ENCODE measurements around the gene CDH26.

Gene CDH26

DNA sequence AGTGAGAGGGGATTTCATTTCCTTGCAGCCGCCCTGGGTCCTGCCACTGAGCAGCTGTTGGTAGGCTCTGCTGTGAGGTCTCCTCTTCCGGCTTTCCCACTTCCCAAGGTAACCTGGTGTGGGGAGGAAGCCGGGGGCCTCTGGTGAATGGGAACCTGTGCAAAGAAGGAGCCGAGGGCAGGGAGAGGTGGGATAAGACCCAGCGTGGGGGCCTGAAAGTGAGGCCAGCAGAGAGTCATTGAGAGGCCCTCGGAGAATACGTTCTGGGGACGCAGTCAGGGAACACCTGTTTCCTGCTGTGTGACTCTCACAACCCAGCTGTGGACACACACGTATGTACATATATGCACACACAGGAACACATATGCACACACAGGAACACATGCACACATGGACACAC lies 100.7 kb downstream of the CDH26 start:
- Histone ChIP-seq H3K36me3 (replicated peaks; ENCODE audit: insufficient read depth, low read length) (no peaks in the 10 kb centered on the region), H3F3A (ENCODE audit: insufficient read depth, low read length) (no peaks in the 10 kb centered on the region), H3K27me3 (replicated peaks; ENCODE audit: insufficient read depth, low read length) (no peaks in the 10 kb centered on the region), H3K79me2 (ENCODE audit: low read length) (no peaks in the 10 kb centered on the region), H3K9me2 (replicated peaks; ENCODE audit: insufficient read depth, low read length) (no peaks in the 10 kb centered on the region), H3K27ac (ENCODE audit: low read length) (no peak overlapping the region), H3K9me3 (replicated peaks; ENCODE audit: insufficient read depth, low read length) (no peaks in the 10 kb centered on the region), H3K4me3 (ENCODE audit: low read length) (no peak overlapping the region), H3K9ac (ENCODE audit: low read length) (no peak overlapping the region), H3K4me1 (ENCODE audit: low read length) (no peaks in the 10 kb centered on the region), H2AFZ (ENCODE audit: low read length) (no peak overlapping the region), H3K4me2 (ENCODE audit: low read depth, low read length) (no peak overlapping the region), H4K20me1 (ENCODE audit: insufficient read depth, low read length) (no peaks in the 10 kb centered on the region)
- DNase-seq: no peak
- TF ChIP-seq, protein P1, sequence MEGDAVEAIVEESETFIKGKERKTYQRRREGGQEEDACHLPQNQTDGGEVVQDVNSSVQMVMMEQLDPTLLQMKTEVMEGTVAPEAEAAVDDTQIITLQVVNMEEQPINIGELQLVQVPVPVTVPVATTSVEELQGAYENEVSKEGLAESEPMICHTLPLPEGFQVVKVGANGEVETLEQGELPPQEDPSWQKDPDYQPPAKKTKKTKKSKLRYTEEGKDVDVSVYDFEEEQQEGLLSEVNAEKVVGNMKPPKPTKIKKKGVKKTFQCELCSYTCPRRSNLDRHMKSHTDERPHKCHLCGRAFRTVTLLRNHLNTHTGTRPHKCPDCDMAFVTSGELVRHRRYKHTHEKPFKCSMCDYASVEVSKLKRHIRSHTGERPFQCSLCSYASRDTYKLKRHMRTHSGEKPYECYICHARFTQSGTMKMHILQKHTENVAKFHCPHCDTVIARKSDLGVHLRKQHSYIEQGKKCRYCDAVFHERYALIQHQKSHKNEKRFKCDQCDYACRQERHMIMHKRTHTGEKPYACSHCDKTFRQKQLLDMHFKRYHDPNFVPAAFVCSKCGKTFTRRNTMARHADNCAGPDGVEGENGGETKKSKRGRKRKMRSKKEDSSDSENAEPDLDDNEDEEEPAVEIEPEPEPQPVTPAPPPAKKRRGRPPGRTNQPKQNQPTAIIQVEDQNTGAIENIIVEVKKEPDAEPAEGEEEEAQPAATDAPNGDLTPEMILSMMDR (IDR thresholded peaks at IDR 0.05; ENCODE audit: low read length): no peak
- no peak for TF ChIP-seq EZH2 (optimal IDR thresholded peaks at IDR 0.05; ENCODE audit: low read depth, low read length)
- TF ChIP-seq EZH2phosphoT487 (IDR thresholded peaks at IDR 0.05; ENCODE audit: low read length): no peak

DNA sequence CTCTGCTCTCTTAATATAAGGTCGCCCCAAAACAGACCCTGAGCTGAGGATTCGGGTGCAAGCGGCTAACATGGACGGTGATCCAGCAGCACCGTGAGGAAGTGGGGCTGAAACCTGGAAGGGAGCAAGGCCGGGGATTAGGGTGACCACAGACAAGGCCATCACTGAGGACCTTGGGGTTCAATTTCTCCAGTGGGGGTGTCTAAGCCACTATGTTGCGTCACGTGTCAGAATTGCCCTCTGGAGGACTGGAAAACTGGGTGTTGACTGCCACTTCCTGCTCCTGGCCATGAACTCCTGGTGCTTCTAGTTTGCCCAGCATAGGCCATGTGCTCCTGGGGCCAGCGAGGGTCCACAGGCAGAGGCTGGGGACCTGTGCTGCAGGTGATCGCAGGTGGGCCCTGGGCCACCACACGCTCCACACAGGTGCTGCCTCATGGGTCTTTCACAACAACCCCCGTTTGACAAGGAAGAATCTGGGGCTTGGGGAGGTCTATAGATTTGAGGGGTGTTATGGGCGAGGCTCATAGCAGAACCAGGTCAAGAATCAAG lies 101.9 kb downstream of the CDH26 start:
- Histone ChIP-seq H3K36me3 (replicated peaks; ENCODE audit: insufficient read depth, low read length) (no peaks in the 10 kb centered on the region), H3K27me3 (replicated peaks; ENCODE audit: insufficient read depth, low read length) (no peaks in the 10 kb centered on the region)

DNA sequence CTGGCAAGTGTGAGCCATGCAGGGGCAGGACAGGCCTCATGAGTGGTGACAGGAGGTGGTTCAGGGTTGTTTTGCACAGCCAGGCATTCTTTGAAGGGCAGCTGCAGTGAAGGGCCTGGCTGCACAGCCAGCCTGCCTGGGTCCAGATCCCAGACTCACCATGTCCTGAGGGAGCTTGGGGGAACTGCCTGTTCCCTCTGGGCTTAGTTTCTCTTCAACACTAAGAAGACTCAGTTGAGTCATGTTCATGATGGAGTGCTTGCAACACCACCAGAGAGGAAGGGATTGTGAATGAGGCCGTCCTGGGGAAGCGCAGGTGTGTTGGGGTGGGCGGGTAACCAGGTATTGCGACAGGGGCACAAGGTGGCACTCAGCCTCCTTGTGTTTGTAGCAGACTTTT lies 102.4 kb downstream of the CDH26 start:
- no peak overlapping the region for H3K4me2 ChIP-seq (ENCODE audit: low read depth, low read length)
- H4K20me1 ChIP-seq (ENCODE audit: insufficient read depth, low read length): no peaks in the 10 kb centered on the region
- no peak overlapping the region for H3K27ac ChIP-seq (ENCODE audit: low read length)

More for the DNA sequence above, 101.9 kb downstream of the CDH26 start:
- H2AFZ ChIP-seq (ENCODE audit: low read length): no peak overlapping the region
- H3K9ac ChIP-seq (ENCODE audit: low read length): no peak overlapping the region
- DNase-seq: no peak
- no peak for TF ChIP-seq EZH2 (optimal IDR thresholded peaks at IDR 0.05; ENCODE audit: low read depth, low read length)
- TF ChIP-seq EZH2phosphoT487 (IDR thresholded peaks at IDR 0.05; ENCODE audit: low read length): no peak
- TF ChIP-seq, protein P1 (IDR thresholded peaks at IDR 0.05; ENCODE audit: low read length): no peak
- H3K4me1 ChIP-seq (ENCODE audit: low read length): no peaks in the 10 kb centered on the region
- no peak overlapping the region for H3K4me2 ChIP-seq (ENCODE audit: low read depth, low read length)
- no peaks in the 10 kb centered on the region for H3F3A ChIP-seq (ENCODE audit: insufficient read depth, low read length)
- H3K4me3 ChIP-seq (ENCODE audit: low read length): no peak overlapping the region
- no peaks in the 10 kb centered on the region for H3K9me3 ChIP-seq (replicated peaks; ENCODE audit: insufficient read depth, low read length)
- H3K27ac ChIP-seq (ENCODE audit: low read length): no peak overlapping the region
- H4K20me1 ChIP-seq (ENCODE audit: insufficient read depth, low read length): no peaks in the 10 kb centered on the region
- H3K9me2 ChIP-seq (replicated peaks; ENCODE audit: insufficient read depth, low read length): no peaks in the 10 kb centered on the region
- H3K79me2 ChIP-seq (ENCODE audit: low read length): no peaks in the 10 kb centered on the region

More for the DNA sequence above, 102.4 kb downstream of the CDH26 start:
- no peaks in the 10 kb centered on the region for H3F3A ChIP-seq (ENCODE audit: insufficient read depth, low read length)
- H3K36me3 ChIP-seq (replicated peaks; ENCODE audit: insufficient read depth, low read length): no peaks in the 10 kb centered on the region
- no peak for TF ChIP-seq EZH2 (optimal IDR thresholded peaks at IDR 0.05; ENCODE audit: low read depth, low read length)
- TF ChIP-seq, protein P1 (IDR thresholded peaks at IDR 0.05; ENCODE audit: low read length): no peak
- TF ChIP-seq EZH2phosphoT487 (IDR thresholded peaks at IDR 0.05; ENCODE audit: low read length): no peak
- no peaks in the 10 kb centered on the region for H3K79me2 ChIP-seq (ENCODE audit: low read length)
- no peak overlapping the region for H2AFZ ChIP-seq (ENCODE audit: low read length)
- no peak for DNase-seq
- no peak overlapping the region for H3K4me3 ChIP-seq (ENCODE audit: low read length)
- no peak overlapping the region for H3K9ac ChIP-seq (ENCODE audit: low read length)
- H3K27me3 ChIP-seq (replicated peaks; ENCODE audit: insufficient read depth, low read length): no peaks in the 10 kb centered on the region
- no peaks in the 10 kb centered on the region for H3K4me1 ChIP-seq (ENCODE audit: low read length)
- no peaks in the 10 kb centered on the region for H3K9me3 ChIP-seq (replicated peaks; ENCODE audit: insufficient read depth, low read length)
- no peaks in the 10 kb centered on the region for H3K9me2 ChIP-seq (replicated peaks; ENCODE audit: insufficient read depth, low read length)
